Renal cortex interstitium (tissue), 11 donors: ENCODE results near the gene PCK1. TPM values are rescaled to one million over a fixed set of nuclear protein-coding genes. Genes with fewer than 3 reads are reported as not detected.

ENCODE experiments used
- DNase-seq, 11 donors: peaks; one replicate each; pipeline ENCODE4 v3.0.0-alpha.2; 2013; ENCODE audit warnings: low read depth in 9 of 11, low spot score in 4 of 11; ENCODE audit errors: extremely low read depth in 1 of 11
- polyA plus RNA-seq, 3 donors: library from polyadenylated mRNA; unstranded; fragments of 120-200 nt; gene quantifications; one replicate each; pipeline ENCODE4 v1.2.1, GENCODE V29; 2013; ENCODE audit not compliant: insufficient read length in 3 of 3

PCK1 gene
- polyA plus RNA-seq, 3 donors: 7.4 to 20.3 (median 12.6) TPM

- DNase-seq: no peak
Measured at GRCh38 chr20:57553376-57554018, 7.4 kb upstream of the PCK1 start.

GRCh38 chr20:57555457-57556184 lies 5.3 kb upstream of the PCK1 start:
- DNase-seq: no peak

- DNase-seq: no peak
Measured at GRCh38 chr20:57556980-57557274, 4.0 kb upstream of the PCK1 start.

GRCh38 chr20:57557926-57558613 lies 2.8 kb upstream of the PCK1 start:
- no peak for DNase-seq

- DNase-seq: no peak
Measured at GRCh38 chr20:57558614-57559288, 2.2 kb upstream of the PCK1 start.

- DNase-seq: no peak
Measured at GRCh38 chr20:57559289-57559634, 1.6 kb upstream of the PCK1 start.

- DNase-seq: no peak
Measured at GRCh38 chr20:57559658-57560553, 1.0 kb upstream of the PCK1 start.

- no peak for DNase-seq
Measured at GRCh38 chr20:57561356-57562279, 708 bp downstream of the PCK1 start.

GRCh38 chr20:57562541-57563465 lies 1.9 kb downstream of the PCK1 start:
- no peak for DNase-seq

GRCh38 chr20:57563522-57563921 lies 2.6 kb downstream of the PCK1 start:
- DNase-seq: no peak

GRCh38 chr20:57564180-57564802 lies 3.4 kb downstream of the PCK1 start:
- DNase-seq: no peak

GRCh38 chr20:57564951-57565642 lies 4.2 kb downstream of the PCK1 start:
- no peak for DNase-seq

- no peak for DNase-seq
Measured at GRCh38 chr20:57566399-57566798, 5.5 kb downstream of the PCK1 start.

- no peak for DNase-seq
Measured at GRCh38 chr20:57566803-57567459, 6.0 kb downstream of the PCK1 start.

GRCh38 chr20:57567471-57568079 lies 6.7 kb downstream of the PCK1 start:
- DNase-seq: no peak
